Stomach (tissue), 4 donors: ENCODE measurements around the gene NANOS3.

Experiments used
- EP300 ChIP-seq: sonication (generic); formaldehyde crosslinking; IDR thresholded peaks from one replicate; pipeline ENCODE4 v1.6.1; 2017; ENCODE audit warnings: antibody characterized with exemption
- POLR2AphosphoS5 ChIP-seq, 3 donors: sonication (generic); formaldehyde crosslinking; IDR thresholded peaks; one replicate each; pipeline ENCODE4 v1.6.1; 2016; ENCODE audit warnings: antibody characterized with exemption in 3 of 3
- TF ChIP-seq, protein P1 (sequence below), 7 experiments: fragments of 450-650 bp in 4 of 7; fragments of 200-600 bp in 3 of 7; sonication (generic) in 3 of 7; IDR thresholded peaks; one replicate each; pipeline ENCODE4 v1.5.1; 2016 to 2019; ENCODE audit warnings: antibody characterized with exemption in 7 of 7, control low read depth in 2 of 7, mild to moderate bottlenecking in 1 of 7

DNA sequence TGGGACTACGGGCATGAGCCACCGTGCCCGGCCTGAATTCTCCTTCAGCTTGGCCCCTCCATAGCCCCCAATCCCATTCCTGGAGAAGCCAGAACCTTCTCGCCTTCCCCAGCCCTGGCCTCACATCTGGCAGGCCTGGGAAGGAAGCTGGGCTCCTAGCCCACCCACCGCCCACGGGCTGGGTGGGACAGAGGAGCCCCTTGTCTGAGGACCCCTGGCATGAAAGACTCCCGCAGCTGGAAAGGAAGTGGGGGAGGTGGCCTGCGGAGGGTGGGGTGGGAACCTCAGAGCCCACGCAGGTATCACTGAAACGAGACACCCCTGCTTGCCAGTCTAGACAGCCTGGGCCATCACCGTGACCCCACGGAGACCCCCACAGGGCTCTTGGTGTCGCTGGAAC, 7.7 kb upstream of the NANOS3 start:
- TF ChIP-seq, protein P1, sequence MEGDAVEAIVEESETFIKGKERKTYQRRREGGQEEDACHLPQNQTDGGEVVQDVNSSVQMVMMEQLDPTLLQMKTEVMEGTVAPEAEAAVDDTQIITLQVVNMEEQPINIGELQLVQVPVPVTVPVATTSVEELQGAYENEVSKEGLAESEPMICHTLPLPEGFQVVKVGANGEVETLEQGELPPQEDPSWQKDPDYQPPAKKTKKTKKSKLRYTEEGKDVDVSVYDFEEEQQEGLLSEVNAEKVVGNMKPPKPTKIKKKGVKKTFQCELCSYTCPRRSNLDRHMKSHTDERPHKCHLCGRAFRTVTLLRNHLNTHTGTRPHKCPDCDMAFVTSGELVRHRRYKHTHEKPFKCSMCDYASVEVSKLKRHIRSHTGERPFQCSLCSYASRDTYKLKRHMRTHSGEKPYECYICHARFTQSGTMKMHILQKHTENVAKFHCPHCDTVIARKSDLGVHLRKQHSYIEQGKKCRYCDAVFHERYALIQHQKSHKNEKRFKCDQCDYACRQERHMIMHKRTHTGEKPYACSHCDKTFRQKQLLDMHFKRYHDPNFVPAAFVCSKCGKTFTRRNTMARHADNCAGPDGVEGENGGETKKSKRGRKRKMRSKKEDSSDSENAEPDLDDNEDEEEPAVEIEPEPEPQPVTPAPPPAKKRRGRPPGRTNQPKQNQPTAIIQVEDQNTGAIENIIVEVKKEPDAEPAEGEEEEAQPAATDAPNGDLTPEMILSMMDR (IDR thresholded peaks at IDR 0.05) = no peak
- TF ChIP-seq POLR2AphosphoS5 (IDR thresholded peaks at IDR 0.05) (no peak), EP300 (no peak)
